Right renal pelvis (tissue), 4 donors: Measurements from ENCODE around the gene SWAP70. TPM values are rescaled to one million over a fixed set of nuclear protein-coding genes. Genes with fewer than 3 reads are reported as not detected.

ENCODE experiments used
- DNase-seq, 4 donors: peaks; one replicate each; pipeline ENCODE4 v3.0.0-alpha.2; 2013; ENCODE audit warnings: low read depth in 4 of 4, low spot score in 3 of 4, missing footprints in 1 of 4
- polyA plus RNA-seq, 4 donors: library from polyadenylated mRNA; unstranded; fragments of 120-200 nt; gene quantifications; one replicate each; pipeline ENCODE4 v1.2.1, GENCODE V29; 2013; ENCODE audit not compliant: insufficient read length in 4 of 4

Gene SWAP70
- polyA plus RNA-seq, 4 donors, result 25.0 to 30.2 (median 28.4) TPM

DNA sequence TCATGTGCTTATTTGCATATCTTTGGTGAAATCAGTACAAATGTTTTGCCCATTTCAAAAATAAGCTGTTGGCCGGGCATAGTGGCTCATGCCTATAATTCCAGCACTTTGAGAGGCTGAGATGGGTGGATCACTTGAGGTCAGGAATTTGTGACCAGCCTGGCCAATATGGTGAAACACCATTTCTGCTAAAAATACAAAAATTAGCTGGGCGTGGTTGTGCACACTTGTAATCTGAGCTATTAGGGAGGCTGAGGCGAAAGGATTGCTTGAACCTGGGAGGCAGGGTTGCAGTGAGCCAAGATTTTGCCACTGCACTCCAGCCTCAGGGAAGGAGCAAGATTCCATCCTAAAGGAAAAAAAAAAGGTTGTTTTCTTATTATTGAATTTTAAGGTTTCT is 136.0 kb downstream of the SWAP70 start:
- no peak for DNase-seq

DNA sequence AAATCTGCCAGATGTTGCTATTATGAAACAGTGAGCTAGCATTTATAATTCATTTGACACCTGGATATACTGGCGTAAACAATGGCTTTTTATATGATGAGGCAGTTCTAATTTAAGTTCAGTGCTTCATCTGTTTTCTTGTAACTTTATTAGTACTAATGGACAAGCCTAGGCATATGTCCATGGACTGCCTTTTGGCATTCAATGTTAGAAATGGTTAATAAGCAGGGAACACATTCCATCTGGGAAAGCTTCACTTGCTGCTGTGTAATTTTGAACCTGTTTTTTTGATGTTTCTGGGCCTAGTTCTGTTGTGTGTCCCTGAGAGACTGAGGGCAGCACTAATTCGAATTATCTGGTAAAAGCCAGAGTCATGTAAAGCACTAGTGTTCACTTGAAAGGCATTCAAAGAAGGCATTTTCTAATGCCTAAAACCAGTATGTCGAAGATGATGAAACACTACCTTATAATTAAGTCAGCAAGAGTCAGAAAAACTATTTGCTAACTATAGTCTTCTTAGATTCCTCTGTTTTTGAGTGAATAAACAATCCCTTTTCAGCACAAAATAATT is 138.5 kb downstream of the SWAP70 start:
- no peak for DNase-seq

Other genes starting within 250 kb of the SWAP70 start
- gene ZNF143, start 203.1 kb upstream of the SWAP70 start, polyA plus RNA-seq, result 10 to 100 TPM; 25.9 to 31.7 (median 28.2) TPM
- 10 to 100 TPM; 77.9 to 96.1 (median 84.4) TPM for gene WEE1, start 90.4 kb upstream of the SWAP70 start, polyA plus RNA-seq